Keratinocyte (primary cell): ENCODE results near the gene CELF6.

Source experiments
- EZH2 ChIP-seq: IDR thresholded peaks from one replicate; pipeline ENCODE4 v1.6.1; 2012; ENCODE audit warnings: inconsistent platforms, mild to moderate bottlenecking, low read length, moderate library complexity
- TF ChIP-seq, protein P1 (sequence below), 3 experiments: IDR thresholded peaks in 1 of 3; conservative IDR thresholded peaks in 1 of 3; optimal IDR thresholded peaks in 1 of 3; 2 replicates in 2 of 3; 3 replicates in 1 of 3; pipeline versions ENCODE3 to v1.5.1; 2011; ENCODE audit warnings: low read length in 3 of 3, mild to moderate bottlenecking in 3 of 3, moderate library complexity in 2 of 3, control low read depth in 1 of 3, inconsistent platforms in 1 of 3; ENCODE audit not compliant: insufficient read depth in 2 of 3; ENCODE audit errors: extremely low read depth in 1 of 3

DNA sequence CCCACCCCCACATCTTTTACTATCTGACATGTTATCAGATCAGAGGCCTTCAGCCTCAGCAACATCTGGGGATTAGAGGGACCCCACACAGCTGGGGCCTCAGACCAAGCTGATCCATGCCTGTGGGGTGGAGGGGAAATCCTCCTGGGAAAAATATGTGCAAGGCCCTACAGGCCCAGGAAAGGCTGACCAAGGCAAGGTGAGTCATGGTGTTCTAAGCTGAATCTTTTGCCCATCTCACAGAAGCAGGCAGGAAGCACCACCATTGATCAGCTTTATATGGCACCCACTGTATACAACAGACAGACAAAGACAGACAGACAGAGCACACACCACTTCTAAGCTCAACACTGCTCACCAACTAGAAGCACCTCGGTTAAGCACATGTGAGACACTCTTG is 35.2 kb downstream of the CELF6 start:
- TF ChIP-seq EZH2 = no peak
- TF ChIP-seq, protein P1, sequence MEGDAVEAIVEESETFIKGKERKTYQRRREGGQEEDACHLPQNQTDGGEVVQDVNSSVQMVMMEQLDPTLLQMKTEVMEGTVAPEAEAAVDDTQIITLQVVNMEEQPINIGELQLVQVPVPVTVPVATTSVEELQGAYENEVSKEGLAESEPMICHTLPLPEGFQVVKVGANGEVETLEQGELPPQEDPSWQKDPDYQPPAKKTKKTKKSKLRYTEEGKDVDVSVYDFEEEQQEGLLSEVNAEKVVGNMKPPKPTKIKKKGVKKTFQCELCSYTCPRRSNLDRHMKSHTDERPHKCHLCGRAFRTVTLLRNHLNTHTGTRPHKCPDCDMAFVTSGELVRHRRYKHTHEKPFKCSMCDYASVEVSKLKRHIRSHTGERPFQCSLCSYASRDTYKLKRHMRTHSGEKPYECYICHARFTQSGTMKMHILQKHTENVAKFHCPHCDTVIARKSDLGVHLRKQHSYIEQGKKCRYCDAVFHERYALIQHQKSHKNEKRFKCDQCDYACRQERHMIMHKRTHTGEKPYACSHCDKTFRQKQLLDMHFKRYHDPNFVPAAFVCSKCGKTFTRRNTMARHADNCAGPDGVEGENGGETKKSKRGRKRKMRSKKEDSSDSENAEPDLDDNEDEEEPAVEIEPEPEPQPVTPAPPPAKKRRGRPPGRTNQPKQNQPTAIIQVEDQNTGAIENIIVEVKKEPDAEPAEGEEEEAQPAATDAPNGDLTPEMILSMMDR (optimal IDR thresholded peaks at IDR 0.05 in 1 of 3, IDR thresholded peaks at IDR 0.05 in 1 of 3, conservative IDR thresholded peaks at IDR 0.05 in 1 of 3; ENCODE audit: extremely low read depth in 1 of 3, insufficient read depth in 2 of 3, low read length in 3 of 3) = no peak
